NT2/D1 (cell line): ENCODE data around the gene TMEM53.

Experiments used
- SUZ12 ChIP-seq: IDR thresholded peaks from 2 replicates; pipeline ENCODE4 v1.6.1; 2011; ENCODE audit not compliant: insufficient read length, insufficient read depth; ENCODE audit errors: extremely low read depth
- YY1 ChIP-seq: IDR thresholded peaks from 2 replicates; pipeline ENCODE4 v1.6.1; 2011; ENCODE audit not compliant: insufficient read length, insufficient read depth
- ZNF274 ChIP-seq: IDR thresholded peaks from 2 replicates; pipeline ENCODE4 v1.6.1; 2011; ENCODE audit warnings: mild to moderate bottlenecking, low read depth, low read length

GRCh38 chr1:44675186-44675585 is 905 bp upstream of the TMEM53 start:
- TF ChIP-seq ZNF274 (no peak), YY1 (no peak), SUZ12 (no peak)
